M059J (cell line): ENCODE measurements around the gene GAPDH. TPM values are rescaled to one million over a fixed set of nuclear protein-coding genes. Genes with fewer than 3 reads are reported as not detected.
A peak's percentile ranks its signal among the peaks of the same experiment; 100 is the strongest.

ENCODE experiments used
- DNase-seq: peaks from one replicate; pipeline ENCODE4 v3.0.0-alpha.2; 2012; ENCODE audit warnings: low read depth
- total RNA-seq: library from RNA; depleted of rRNA; stranded (reverse); fragments of >200 nt; shearing (Covaris generic); gene quantifications from 2 replicates; pipeline ENCODE4 v1.2.3, GENCODE V29; 2014

Gene GAPDH
- total RNA-seq, 1 experiment from 2014 or later, result 8,157 TPM

DNA sequence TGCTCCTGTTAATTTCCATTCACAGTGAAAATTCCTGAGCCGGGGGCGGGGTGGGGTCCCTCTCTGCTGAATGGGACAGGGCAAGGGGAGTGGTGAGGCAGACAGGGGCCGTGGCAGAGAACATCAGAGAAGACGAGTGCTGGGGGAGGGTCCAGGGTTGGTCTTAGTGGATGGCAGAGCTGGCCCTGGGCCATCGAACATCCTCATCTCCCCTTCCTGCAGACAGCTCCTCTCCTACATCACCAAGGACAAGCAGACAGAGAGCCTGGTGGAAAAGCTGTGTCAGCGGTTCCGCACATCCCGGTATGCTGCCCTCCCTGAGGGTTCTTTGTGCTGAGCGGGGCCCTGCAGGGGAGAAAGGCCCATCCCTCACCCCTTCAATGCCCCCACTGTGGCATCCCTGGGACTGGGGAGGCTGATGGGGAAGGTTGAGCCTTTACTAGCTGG, 5.0 kb upstream of the GAPDH start:
- no peak for DNase-seq

- no peak for DNase-seq
These were observed 3.6 kb upstream of the GAPDH start for GRCh38 chr12:6530576-6531260.

- DNase-seq, result peak; percentile 99
These were observed 2.0 kb upstream of the GAPDH start for GRCh38 chr12:6532051-6532926.

- DNase-seq, result peak; percentile 94
These were observed 1.2 kb upstream of the GAPDH start for GRCh38 chr12:6532927-6533652.

DNA sequence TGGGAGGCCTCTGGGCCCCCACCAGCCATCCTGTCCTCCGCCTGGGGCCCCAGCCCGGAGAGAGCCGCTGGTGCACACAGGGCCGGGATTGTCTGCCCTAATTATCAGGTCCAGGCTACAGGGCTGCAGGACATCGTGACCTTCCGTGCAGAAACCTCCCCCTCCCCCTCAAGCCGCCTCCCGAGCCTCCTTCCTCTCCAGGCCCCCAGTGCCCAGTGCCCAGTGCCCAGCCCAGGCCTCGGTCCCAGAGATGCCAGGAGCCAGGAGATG, 729 bp upstream of the GAPDH start:
- DNase-seq, result no peak

DNA sequence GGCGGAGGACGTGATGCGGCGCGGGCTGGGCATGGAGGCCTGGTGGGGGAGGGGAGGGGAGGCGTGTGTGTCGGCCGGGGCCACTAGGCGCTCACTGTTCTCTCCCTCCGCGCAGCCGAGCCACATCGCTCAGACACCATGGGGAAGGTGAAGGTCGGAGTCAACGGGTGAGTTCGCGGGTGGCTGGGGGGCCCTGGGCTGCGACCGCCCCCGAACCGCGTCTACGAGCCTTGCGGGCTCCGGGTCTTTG, 303 bp downstream of the GAPDH start:
- no peak for DNase-seq

DNA sequence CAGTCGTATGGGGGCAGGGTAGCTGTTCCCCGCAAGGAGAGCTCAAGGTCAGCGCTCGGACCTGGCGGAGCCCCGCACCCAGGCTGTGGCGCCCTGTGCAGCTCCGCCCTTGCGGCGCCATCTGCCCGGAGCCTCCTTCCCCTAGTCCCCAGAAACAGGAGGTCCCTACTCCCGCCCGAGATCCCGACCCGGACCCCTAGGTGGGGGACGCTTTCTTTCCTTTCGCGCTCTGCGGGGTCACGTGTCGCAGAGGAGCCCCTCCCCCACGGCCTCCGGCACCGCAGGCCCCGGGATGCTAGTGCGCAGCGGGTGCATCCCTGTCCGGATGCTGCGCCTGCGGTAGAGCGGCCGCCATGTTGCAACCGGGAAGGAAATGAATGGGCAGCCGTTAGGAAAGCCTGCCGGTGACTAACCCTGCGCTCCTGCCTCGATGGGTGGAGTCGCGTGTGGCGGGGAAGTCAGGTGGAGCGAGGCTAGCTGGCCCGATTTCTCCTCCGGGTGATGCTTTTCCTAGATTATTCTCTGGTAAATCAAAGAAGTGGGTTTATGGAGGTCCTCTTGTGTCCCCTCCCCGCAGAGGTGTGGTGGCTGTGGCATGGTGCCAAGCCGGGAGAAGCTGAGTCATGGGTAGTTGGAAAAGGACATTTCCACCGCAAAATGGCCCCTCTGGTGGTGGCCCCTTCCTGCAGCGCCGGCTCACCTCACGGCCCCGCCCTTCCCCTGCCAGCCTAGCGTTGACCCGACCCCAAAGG, 804 bp downstream of the GAPDH start:
- peak; percentile 62 for DNase-seq

DNA sequence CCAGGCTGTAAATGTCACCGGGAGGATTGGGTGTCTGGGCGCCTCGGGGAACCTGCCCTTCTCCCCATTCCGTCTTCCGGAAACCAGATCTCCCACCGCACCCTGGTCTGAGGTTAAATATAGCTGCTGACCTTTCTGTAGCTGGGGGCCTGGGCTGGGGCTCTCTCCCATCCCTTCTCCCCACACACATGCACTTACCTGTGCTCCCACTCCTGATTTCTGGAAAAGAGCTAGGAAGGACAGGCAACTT, 1.3 kb downstream of the GAPDH start:
- no peak for DNase-seq

DNA sequence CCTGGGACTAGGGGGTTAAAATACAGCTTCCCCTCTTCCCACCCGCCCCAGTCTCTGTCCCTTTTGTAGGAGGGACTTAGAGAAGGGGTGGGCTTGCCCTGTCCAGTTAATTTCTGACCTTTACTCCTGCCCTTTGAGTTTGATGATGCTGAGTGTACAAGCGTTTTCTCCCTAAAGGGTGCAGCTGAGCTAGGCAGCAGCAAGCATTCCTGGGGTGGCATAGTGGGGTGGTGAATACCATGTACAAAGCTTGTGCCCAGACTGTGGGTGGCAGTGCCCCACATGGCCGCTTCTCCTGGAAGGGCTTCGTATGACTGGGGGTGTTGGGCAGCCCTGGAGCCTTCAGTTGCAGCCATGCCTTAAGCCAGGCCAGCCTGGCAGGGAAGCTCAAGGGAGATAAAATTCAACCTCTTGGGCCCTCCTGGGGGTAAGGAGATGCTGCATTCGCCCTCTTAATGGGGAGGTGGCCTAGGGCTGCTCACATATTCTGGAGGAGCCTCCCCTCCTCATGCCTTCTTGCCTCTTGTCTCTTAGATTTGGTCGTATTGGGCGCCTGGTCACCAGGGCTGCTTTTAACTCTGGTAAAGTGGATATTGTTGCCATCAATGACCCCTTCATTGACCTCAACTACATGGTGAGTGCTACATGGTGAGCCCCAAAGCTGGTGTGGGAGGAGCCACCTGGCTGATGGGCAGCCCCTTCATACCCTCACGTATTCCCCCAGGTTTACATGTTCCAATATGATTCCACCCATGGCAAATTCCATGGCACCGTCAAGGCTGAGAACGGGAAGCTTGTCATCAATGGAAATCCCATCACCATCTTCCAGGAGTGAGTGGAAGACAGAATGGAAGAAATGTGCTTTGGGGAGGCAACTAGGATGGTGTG, 1.9 kb downstream of the GAPDH start:
- no peak for DNase-seq

DNA sequence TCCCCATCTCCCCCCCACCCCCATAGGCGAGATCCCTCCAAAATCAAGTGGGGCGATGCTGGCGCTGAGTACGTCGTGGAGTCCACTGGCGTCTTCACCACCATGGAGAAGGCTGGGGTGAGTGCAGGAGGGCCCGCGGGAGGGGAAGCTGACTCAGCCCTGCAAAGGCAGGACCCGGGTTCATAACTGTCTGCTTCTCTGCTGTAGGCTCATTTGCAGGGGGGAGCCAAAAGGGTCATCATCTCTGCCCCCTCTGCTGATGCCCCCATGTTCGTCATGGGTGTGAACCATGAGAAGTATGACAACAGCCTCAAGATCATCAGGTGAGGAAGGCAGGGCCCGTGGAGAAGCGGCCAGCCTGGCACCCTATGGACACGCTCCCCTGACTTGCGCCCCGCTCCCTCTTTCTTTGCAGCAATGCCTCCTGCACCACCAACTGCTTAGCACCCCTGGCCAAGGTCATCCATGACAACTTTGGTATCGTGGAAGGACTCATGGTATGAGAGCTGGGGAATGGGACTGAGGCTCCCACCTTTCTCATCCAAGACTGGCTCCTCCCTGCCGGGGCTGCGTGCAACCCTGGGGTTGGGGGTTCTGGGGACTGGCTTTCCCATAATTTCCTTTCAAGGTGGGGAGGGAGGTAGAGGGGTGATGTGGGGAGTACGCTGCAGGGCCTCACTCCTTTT, 2.7 kb downstream of the GAPDH start:
- peak; percentile 25 for DNase-seq

DNA sequence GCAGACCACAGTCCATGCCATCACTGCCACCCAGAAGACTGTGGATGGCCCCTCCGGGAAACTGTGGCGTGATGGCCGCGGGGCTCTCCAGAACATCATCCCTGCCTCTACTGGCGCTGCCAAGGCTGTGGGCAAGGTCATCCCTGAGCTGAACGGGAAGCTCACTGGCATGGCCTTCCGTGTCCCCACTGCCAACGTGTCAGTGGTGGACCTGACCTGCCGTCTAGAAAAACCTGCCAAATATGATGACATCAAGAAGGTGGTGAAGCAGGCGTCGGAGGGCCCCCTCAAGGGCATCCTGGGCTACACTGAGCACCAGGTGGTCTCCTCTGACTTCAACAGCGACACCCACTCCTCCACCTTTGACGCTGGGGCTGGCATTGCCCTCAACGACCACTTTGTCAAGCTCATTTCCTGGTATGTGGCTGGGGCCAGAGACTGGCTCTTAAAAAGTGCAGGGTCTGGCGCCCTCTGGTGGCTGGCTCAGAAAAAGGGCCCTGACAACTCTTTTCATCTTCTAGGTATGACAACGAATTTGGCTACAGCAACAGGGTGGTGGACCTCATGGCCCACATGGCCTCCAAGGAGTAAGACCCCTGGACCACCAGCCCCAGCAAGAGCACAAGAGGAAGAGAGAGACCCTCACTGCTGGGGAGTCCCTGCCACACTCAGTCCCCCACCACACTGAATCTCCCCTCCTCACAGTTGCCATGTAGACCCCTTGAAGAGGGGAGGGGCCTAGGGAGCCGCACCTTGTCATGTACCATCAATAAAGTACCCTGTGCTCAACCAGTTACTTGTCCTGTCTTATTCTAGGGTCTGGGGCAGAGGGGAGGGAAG, 3.5 kb downstream of the GAPDH start:
- DNase-seq, result peak; percentile 79

- DNase-seq, result peak; percentile 85
These were observed 4.3 kb downstream of the GAPDH start for GRCh38 chr12:6538420-6539313.

- peak; percentile 50 for DNase-seq
These were observed 5.0 kb downstream of the GAPDH start for GRCh38 chr12:6539314-6539682.

DNA sequence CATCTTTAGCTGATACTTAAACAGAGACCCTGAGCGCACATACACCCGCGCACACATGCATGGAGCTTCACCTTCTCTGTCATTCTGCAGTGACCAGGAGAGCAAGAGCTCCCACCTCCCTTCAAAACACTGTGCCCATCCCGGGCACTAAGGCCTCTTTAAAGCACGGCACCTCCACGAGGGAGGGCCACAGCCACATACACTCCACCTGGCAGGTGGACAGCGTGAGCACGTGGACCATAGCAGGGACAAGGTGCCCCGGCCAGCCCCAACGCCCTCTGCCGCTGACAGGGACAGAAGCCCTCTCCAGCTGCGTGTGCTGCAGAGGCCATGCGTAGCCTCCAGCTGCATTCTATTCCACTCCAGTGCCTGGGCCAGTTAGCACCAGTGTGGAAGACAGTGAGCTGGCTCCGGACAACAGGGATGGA, 5.4 kb downstream of the GAPDH start:
- DNase-seq, result peak; percentile 21

GRCh38 chr12:6540181-6540877, 6.0 kb downstream of the GAPDH start:
- DNase-seq, result peak; percentile 87

DNA sequence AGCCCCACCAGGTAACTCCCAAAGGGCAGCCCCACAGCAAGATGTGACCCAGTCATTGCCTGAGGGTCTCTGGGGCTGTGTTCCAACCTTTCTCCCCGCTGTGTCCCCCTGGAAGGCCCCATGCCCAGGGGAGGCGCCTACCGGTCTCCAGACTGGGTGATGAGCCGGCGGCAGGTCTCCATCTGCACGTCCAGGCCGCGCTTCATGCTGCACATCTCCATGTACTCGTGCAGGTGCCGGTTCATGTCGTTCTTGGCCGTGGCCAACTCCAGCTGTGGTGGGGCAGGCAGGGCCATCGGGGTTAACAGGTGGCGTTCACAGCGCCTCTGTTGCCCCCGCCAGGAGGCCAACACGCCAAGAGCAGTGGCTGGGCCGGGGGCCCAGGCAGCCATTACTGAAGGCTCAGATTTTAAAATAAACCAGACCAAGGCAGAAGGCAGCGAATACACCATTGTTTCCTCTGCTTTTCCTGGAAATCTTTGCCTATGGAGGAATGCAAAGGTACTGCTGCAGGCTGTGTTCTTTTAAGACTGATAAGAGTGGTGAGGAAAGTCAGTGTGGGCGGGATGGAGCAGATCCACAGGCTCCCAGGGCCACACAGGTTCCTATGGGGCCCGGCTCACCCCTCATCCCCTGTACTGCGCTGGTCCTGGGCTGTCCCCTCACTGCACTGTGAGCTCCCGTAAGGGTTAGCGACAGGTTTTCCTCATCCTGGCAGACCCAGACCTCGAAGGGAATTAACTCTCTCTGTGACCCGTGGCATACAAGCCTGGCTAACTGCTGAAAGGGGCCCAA, 7.3 kb downstream of the GAPDH start:
- DNase-seq, result no peak

DNA sequence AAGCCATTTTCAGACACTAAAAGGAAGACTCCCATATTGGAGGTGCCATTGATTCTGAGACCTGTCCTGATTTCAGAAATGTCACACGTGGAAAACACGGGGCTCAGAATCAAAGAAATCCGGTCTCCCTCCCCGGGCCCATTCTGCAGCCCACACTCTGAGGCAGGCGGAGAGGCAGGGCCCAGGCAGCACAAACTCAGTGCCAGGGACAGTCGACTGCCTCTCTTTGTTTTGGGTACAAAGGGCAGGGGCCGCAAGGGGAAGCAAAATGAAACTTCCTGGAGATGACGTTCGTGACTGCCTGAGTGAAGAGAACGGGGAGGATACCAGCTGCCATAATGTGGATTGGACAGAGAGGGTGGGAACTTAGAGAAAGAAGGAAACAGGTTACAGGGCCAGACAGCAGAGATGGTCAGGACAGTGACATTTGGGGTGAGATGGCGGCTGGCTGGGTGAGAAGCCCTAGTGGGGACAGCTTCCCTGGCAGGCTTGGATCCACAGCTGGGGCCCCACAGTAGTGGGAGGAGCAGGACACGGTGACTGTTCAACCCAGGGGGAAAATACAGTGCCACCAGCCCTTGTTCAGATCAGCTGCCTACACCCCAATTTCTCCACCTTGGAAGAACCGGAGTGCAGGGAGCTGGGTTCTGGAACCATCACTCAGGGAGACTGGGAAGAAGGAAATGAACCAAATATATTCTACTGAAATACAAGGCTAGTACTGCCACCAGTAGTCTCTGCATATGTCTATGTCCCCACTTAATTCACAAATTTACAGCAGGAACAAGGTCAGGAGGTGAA, 8.1 kb downstream of the GAPDH start:
- no peak for DNase-seq
